Endothelial cell of umbilical vein (primary cell): ENCODE data around the gene ANTXRL. TPM values are rescaled to one million over a fixed set of nuclear protein-coding genes. Genes with fewer than 3 reads are reported as not detected.
"Not testable (repeated sequence)": the region's sequence is repeated elsewhere in the genome, so short reads cannot be mapped to it uniquely, and the experiment has no call there.

ENCODE experiments used
- BruUV-seq: library from RNA; stranded (reverse); fragments of 400-500 nt; replicated peaks from 2 replicates; lab custom pipeline; 2021; lab: Mats Ljungman, UMichigan
- CTCF ChIA-PET: fragments of 300-600, 350-600 bp; sonication (Branson Sonifier 250); formaldehyde crosslinking; loops from one replicate; lab custom pipeline; 2021; ENCODE audit warnings: antibody characterized with exemption, inconsistent platforms; lab: Charles Lee
- POLR2A ChIA-PET: fragments of 300-600, 350-600 bp; sonication (Branson Sonifier 250); formaldehyde crosslinking; loops from one replicate; lab custom pipeline; 2021; ENCODE audit warnings: antibody characterized with exemption, inconsistent platforms; lab: Charles Lee
- DNase-seq: peaks from one replicate; pipeline ENCODE4 v3.0.0-alpha.2; 2011; ENCODE audit warnings: low read depth, low spot score
- FAIRE-seq: peaks from 2 replicates; lab custom pipeline; 2011; peaks lifted over from hg19 to GRCh38; lab: Jason Lieb, UNC
- H2AFZ ChIP-seq: 2 replicates; pipeline ENCODE4 v1.6.0; 2012; ENCODE audit warnings: low read depth, low read length, control low read depth, inconsistent platforms
- H3K27ac ChIP-seq: 2 replicates; pipeline ENCODE4 v1.5.1; 2011; ENCODE audit warnings: low read depth, mild to moderate bottlenecking, control low read depth, low read length, moderate library complexity; ENCODE audit not compliant: insufficient read depth
- H3K27me3 ChIP-seq, 2 experiments: 2 replicates each; pipeline versions ENCODE4 v1.6.0 to v1.6.1; 2011; ENCODE audit warnings: low read length in 2 of 2, mixed read lengths in 1 of 2; ENCODE audit not compliant: control insufficient read depth in 2 of 2, insufficient read depth in 2 of 2
- H3K36me3 ChIP-seq, 2 experiments: 2 replicates in 1 of 2; 3 replicates in 1 of 2; pipeline ENCODE4 v1.5.1; 2011; ENCODE audit warnings: low read length in 2 of 2, mild to moderate bottlenecking in 1 of 2, moderate library complexity in 1 of 2; ENCODE audit not compliant: control insufficient read depth in 2 of 2, insufficient read depth in 2 of 2; ENCODE audit errors: extremely low read depth in 1 of 2
- H3K4me1 ChIP-seq: 3 replicates; pipeline ENCODE4 v1.5.1; 2011; ENCODE audit warnings: mild to moderate bottlenecking, low read length; ENCODE audit not compliant: control insufficient read depth, insufficient read depth; ENCODE audit errors: extremely low read depth
- H3K4me2 ChIP-seq: 2 replicates; pipeline ENCODE4 v1.6.1; 2011; ENCODE audit warnings: low read length, control low read depth, mixed read lengths; ENCODE audit not compliant: insufficient read depth
- H3K4me3 ChIP-seq, 3 experiments: fragments of 200-600 bp in 1 of 3; sonication (generic), shearing (Covaris generic) in 1 of 3; replicated peaks in 1 of 3; 2 replicates each; pipeline ENCODE4 v1.5.1; 2011 to 2016; ENCODE audit warnings: control low read depth in 3 of 3, low read length in 3 of 3, mild to moderate bottlenecking in 2 of 3, inconsistent platforms in 1 of 3, low read depth in 1 of 3, moderate library complexity in 1 of 3; ENCODE audit not compliant: insufficient read depth in 1 of 3
- H3K79me2 ChIP-seq: 2 replicates; pipeline ENCODE4 v1.6.0; 2012; ENCODE audit warnings: low read length, inconsistent platforms; ENCODE audit not compliant: control insufficient read depth, insufficient read depth
- H3K9ac ChIP-seq: replicated peaks from 2 replicates; pipeline ENCODE3; 2011; ENCODE audit warnings: low read length, control low read depth; ENCODE audit not compliant: insufficient read depth; ENCODE audit errors: extremely low read depth
- H3K9me1 ChIP-seq: replicated peaks from 3 replicates; pipeline ENCODE4 v1.6.0; 2011; ENCODE audit warnings: mild to moderate bottlenecking, low read length; ENCODE audit not compliant: control insufficient read depth, insufficient read depth; ENCODE audit errors: extremely low read depth
- H3K9me3 ChIP-seq: replicated peaks from 2 replicates; pipeline ENCODE4 v1.5.1; 2012; ENCODE audit warnings: low read length, inconsistent platforms; ENCODE audit not compliant: control insufficient read depth, insufficient read depth
- H4K20me1 ChIP-seq: replicated peaks from 2 replicates; pipeline ENCODE3; 2011; ENCODE audit warnings: mild to moderate bottlenecking, low read length; ENCODE audit not compliant: control insufficient read depth, insufficient read depth; ENCODE audit errors: extremely low read depth
- CTCF ChIP-seq, 2 donors: IDR thresholded peaks; 1 replicate in 1 of 2; 2 replicates in 1 of 2; pipeline ENCODE4 v1.5.1; 2011; ENCODE audit warnings: low read length in 2 of 2, mild to moderate bottlenecking in 2 of 2, moderate library complexity in 2 of 2, control low read depth in 1 of 2, inconsistent platforms in 1 of 2, low read depth in 1 of 2; ENCODE audit not compliant: insufficient read depth in 1 of 2; ENCODE audit errors: extremely low read depth in 1 of 2
- EZH2 ChIP-seq: IDR thresholded peaks from 2 replicates; pipeline ENCODE4 v1.6.1; 2012; ENCODE audit warnings: borderline replicate concordance, low read depth, mild to moderate bottlenecking, moderate library complexity, low read length, inconsistent platforms; ENCODE audit not compliant: severe bottlenecking
- FOS ChIP-seq: IDR thresholded peaks from 2 replicates; pipeline ENCODE4 v1.6.1; 2011; ENCODE audit warnings: mild to moderate bottlenecking, low read length, moderate library complexity, borderline replicate concordance; ENCODE audit not compliant: insufficient read depth
- GATA2 ChIP-seq: IDR thresholded peaks from 2 replicates; pipeline ENCODE4 v1.7.0; 2011; ENCODE audit warnings: low read depth, mild to moderate bottlenecking, moderate library complexity, mixed read lengths, low read length; ENCODE audit not compliant: insufficient read length, insufficient read depth
- JUN ChIP-seq: IDR thresholded peaks from 2 replicates; pipeline ENCODE4 v1.6.1; 2011; ENCODE audit warnings: borderline replicate concordance, low read depth; ENCODE audit not compliant: insufficient read length, insufficient read depth
- MAX ChIP-seq: IDR thresholded peaks from 2 replicates; pipeline ENCODE4 v1.6.1; 2011; ENCODE audit not compliant: insufficient read depth, insufficient read length
- MYC ChIP-seq: IDR thresholded peaks from one replicate; pipeline ENCODE4 v1.6.1; 2011; ENCODE audit warnings: mild to moderate bottlenecking, low read depth, low read length
- POLR2AphosphoS5 ChIP-seq: IDR thresholded peaks from 2 replicates; pipeline ENCODE4 v1.6.1; 2012; ENCODE audit warnings: low read depth, mild to moderate bottlenecking, control low read depth, low read length, moderate library complexity; ENCODE audit not compliant: insufficient read depth
- dilution Hi-C: fragments of 300-500 bp; cut with MboI; formaldehyde crosslinking; loops from one replicate; pipeline ENCODE4 v1.15.0; 2019; ENCODE audit warnings: low sequenced_read_pairs; ENCODE audit not compliant: extremely low pct_ligation_motif_present
- intact Hi-C: fragments of 100-400 bp; cut with micrococcal nuclease; formaldehyde crosslinking; loops from one replicate; pipeline ENCODE4 v1.10.0; 2022
- polyA plus RNA-seq, 4 experiments: library from polyadenylated mRNA; depleted of rRNA in 3 of 4; stranded (reverse) in 3 of 4; unstranded in 1 of 4; fragments of >200 nt; gene quantifications; 2 replicates each; pipeline versions ENCODE4 v1.2.1 to v1.2.3, GENCODE V29; 2011 to 2012; ENCODE audit warnings: missing spikeins in 1 of 4
- total RNA-seq: library from RNA; stranded (reverse); gene quantifications from 2 replicates; pipeline ENCODE4 v1.2.3, GENCODE V29; 2021

ANTXRL gene
- total and polyA plus RNA-seq, 2 donors (not counting 3 experiments of a cell fraction or from before 2014, with no cell fraction given): not detected

DNA sequence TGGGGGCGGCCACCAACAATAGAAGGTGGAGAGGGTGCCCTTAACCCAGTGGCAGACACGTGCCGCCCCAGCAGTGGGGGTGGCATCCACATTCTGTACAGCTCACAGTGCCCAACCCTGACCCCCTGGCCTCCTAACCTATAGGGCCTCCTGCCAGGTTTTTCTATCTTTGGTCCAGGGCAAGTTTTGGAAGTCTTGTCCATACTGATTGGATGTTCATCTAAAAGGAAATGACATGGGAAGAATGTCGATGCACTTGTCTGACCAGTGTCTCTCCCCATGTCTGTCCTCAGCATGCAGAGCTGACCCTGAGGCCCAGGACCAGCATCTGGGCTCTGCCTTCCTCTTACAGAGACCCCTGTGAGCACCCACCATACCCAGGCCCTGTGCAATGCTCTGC lies 32.3 kb upstream of the ANTXRL start:
- Histone ChIP-seq H4K20me1 (no peaks in the 10 kb centered on the region), H3K27ac (no peak overlapping the region), H3K79me2 (no peaks in the 10 kb centered on the region), H3K4me1 (no peaks in the 10 kb centered on the region), H3K4me2 (no peak overlapping the region), H3K9me3 (no peaks in the 10 kb centered on the region), H3K9me1 (no peaks in the 10 kb centered on the region), H3K27me3 (peaks cover 2% of the 10 kb centered on the region in 2 experiments), H2AFZ (no peak overlapping the region), H3K36me3 (no peaks in the 10 kb centered on the region), H3K9ac (no peak overlapping the region), H3K4me3 (no peak overlapping the region)
- dilution Hi-C loops: no loop called here
- BruUV-seq: no TSS peak
- POLR2A ChIA-PET: no interaction called here
- DNase-seq: no peak
- intact Hi-C loops: no loop called here
- no peak for FAIRE-seq
- CTCF ChIA-PET: no interaction called here
- no peak for TF ChIP-seq GATA2
- TF ChIP-seq MAX: no peak
- no peak for TF ChIP-seq MYC
- TF ChIP-seq FOS: no peak
- TF ChIP-seq CTCF (IDR thresholded peaks at IDR 0.05; ENCODE audit: extremely low read depth in 1 of 2, insufficient read depth in 1 of 2, low read depth in 1 of 2, low read length in 2 of 2): no peak
- no peak for TF ChIP-seq POLR2AphosphoS5
- TF ChIP-seq EZH2: no peak
- TF ChIP-seq JUN: no peak

DNA sequence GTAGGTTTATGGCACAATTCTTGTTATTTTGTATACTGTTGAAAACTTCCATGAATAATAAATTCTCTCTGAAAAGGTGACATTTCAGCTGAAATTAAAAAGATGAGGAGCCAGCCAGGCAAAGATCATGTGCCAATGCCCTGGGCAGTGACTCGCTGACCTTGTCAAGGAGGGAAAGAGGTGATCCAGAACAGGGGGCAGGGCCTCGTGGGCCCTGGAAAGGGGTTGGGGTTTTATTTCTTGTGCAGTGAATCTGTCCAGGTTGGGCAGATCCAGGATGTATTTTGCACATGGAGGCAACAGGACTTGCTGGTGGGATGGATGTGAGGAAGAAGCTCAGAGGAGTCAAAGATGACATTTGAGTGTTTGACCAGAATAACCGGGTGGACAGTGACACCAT lies 31.6 kb upstream of the ANTXRL start:
- H3K9me3 ChIP-seq, H3K27me3 ChIP-seq, H4K20me1 ChIP-seq, DNase-seq, H3K9ac ChIP-seq, H3K79me2 ChIP-seq, BruUV-seq, POLR2A ChIA-PET, intact Hi-C loops, dilution Hi-C loops, H3K4me2 ChIP-seq, FAIRE-seq, H3K9me1 ChIP-seq, H3K27ac ChIP-seq, H2AFZ ChIP-seq, H3K4me1 ChIP-seq, H3K4me3 ChIP-seq, H3K36me3 ChIP-seq: not testable (repeated sequence)
- CTCF ChIA-PET: interaction anchor here (1.1 to 2.8 kb wide), 2 partner anchors 9 to 27 kb away, joined by 4 to 20 read pairs; no protein-coding TSS in a partner anchor
